MM.1S (cell line): ENCODE measurements around the gene ATP5MK.

Experiments used
- DNase-seq: peaks from one replicate; pipeline ENCODE4 v3.0.0-alpha.2; 2015
- H2AFZ ChIP-seq: fragments of 300-600 bp; sonication (generic); 2 replicates; pipeline ENCODE4 v1.6.0; 2016; ENCODE audit warnings: antibody characterized with exemption, low read length
- H3F3A ChIP-seq: fragments of 300-600 bp; sonication (generic); 2 replicates; pipeline ENCODE4 v1.6.1; 2016; ENCODE audit warnings: mild to moderate bottlenecking, antibody characterized with exemption, low read length, moderate library complexity, mixed read lengths; ENCODE audit not compliant: insufficient read depth
- H3K27ac ChIP-seq: fragments of 300-600 bp; sonication (generic); 2 replicates; pipeline ENCODE4 v1.5.1; 2016; ENCODE audit warnings: mild to moderate bottlenecking, low read length
- H3K27me3 ChIP-seq: fragments of 300-600 bp; sonication (generic); replicated peaks from 2 replicates; pipeline ENCODE4 v1.6.0; 2016; ENCODE audit warnings: low read length; ENCODE audit not compliant: insufficient read depth
- H3K36me3 ChIP-seq: fragments of 300-600 bp; sonication (generic); replicated peaks from 2 replicates; pipeline ENCODE4 v1.6.1; 2016; ENCODE audit warnings: mild to moderate bottlenecking, low read length, mixed read lengths; ENCODE audit not compliant: insufficient read depth
- H3K4me1 ChIP-seq: fragments of 300-600 bp; sonication (generic); 2 replicates; pipeline ENCODE4 v1.6.1; 2016; ENCODE audit warnings: low read length, mixed read lengths
- H3K4me2 ChIP-seq: fragments of 300-600 bp; sonication (generic); 2 replicates; pipeline ENCODE4 v1.6.0; 2016; ENCODE audit warnings: low read depth, low read length
- H3K4me3 ChIP-seq: fragments of 300-600 bp; sonication (generic); 2 replicates; pipeline ENCODE4 v1.5.1; 2016; ENCODE audit warnings: low read length, mixed read lengths
- H3K79me2 ChIP-seq: fragments of 300-600 bp; sonication (generic); 2 replicates; pipeline ENCODE4 v1.6.1; 2016; ENCODE audit warnings: mixed run types, low read length, mixed read lengths
- H3K9ac ChIP-seq: fragments of 300-600 bp; sonication (generic); 2 replicates; pipeline ENCODE4 v1.6.1; 2016; ENCODE audit warnings: low read length, mixed read lengths
- H3K9me2 ChIP-seq: fragments of 300-600 bp; sonication (generic); replicated peaks from 2 replicates; pipeline ENCODE4 v1.6.1; 2016; ENCODE audit warnings: mild to moderate bottlenecking, low read length, mixed read lengths; ENCODE audit not compliant: insufficient read depth
- H3K9me3 ChIP-seq: fragments of 300-600 bp; sonication (generic); replicated peaks from 2 replicates; pipeline ENCODE4 v1.6.1; 2016; ENCODE audit warnings: mild to moderate bottlenecking, low read length, mixed read lengths; ENCODE audit not compliant: insufficient read depth
- H4K20me1 ChIP-seq: fragments of 300-600 bp; sonication (generic); 2 replicates; pipeline ENCODE4 v1.6.1; 2016; ENCODE audit warnings: mild to moderate bottlenecking, low read length, moderate library complexity, mixed read lengths; ENCODE audit not compliant: insufficient read depth
- CTCF ChIP-seq: fragments of 300-600 bp; sonication (generic); IDR thresholded peaks from 2 replicates; pipeline ENCODE4 v1.5.1; 2016; ENCODE audit warnings: antibody characterized with exemption, low read length, mixed read lengths
- EZH2 ChIP-seq: fragments of 300-600 bp; sonication (generic); optimal IDR thresholded peaks from 2 replicates; pipeline ENCODE3; 2017; ENCODE audit warnings: low read depth, mild to moderate bottlenecking, antibody characterized with exemption, low read length, mixed read lengths
- EZH2phosphoT487 ChIP-seq: fragments of 300-600 bp; sonication (generic); IDR thresholded peaks from 2 replicates; pipeline ENCODE4 v1.6.1; 2018; ENCODE audit warnings: antibody characterized with exemption, low read length

Gene ATP5MK

GRCh38 chr10:103443475-103444185 lies 47.4 kb upstream of the ATP5MK start:
- Histone ChIP-seq H3K4me3 (no peak overlapping the region), H2AFZ (no peak overlapping the region), H3K4me2 (no peak overlapping the region), H3K27me3 (no peaks in the 10 kb centered on the region), H3K9ac (no peak overlapping the region), H3K9me2 (no peaks in the 10 kb centered on the region), H3K36me3 (peaks cover 5% of the 10 kb centered on the region; the same call in 1 of the 2 replicates), H3K79me2 (0 out of 2 replicates have a peak, but pooled peaks cover 3% of the 10 kb centered on the region), H3F3A (no peaks in the 10 kb centered on the region), H4K20me1 (no peaks in the 10 kb centered on the region), H3K27ac (no peak overlapping the region), H3K4me1 (no peaks in the 10 kb centered on the region), H3K9me3 (no peaks in the 10 kb centered on the region)
- TF ChIP-seq EZH2phosphoT487 (no peak), EZH2 (no peak), CTCF (no peak)
- DNase-seq = no peak

- DNase-seq = no peak
- no peaks in the 10 kb centered on the region for H3K9me2 ChIP-seq
- no peaks in the 10 kb centered on the region for H3K9me3 ChIP-seq
- no peaks in the 10 kb centered on the region for H3K27me3 ChIP-seq
- no peaks in the 10 kb centered on the region for H3F3A ChIP-seq
- H3K9ac ChIP-seq = no peak overlapping the region
- no peak for TF ChIP-seq EZH2
- TF ChIP-seq CTCF = no peak
- no peak for TF ChIP-seq EZH2phosphoT487
- H3K27ac ChIP-seq = no peak overlapping the region
- no peak overlapping the region for H3K4me2 ChIP-seq
- no peaks in the 10 kb centered on the region for H3K79me2 ChIP-seq
- H3K36me3 ChIP-seq = peaks cover 9% of the 10 kb centered on the region; the same call in 1 of the 2 replicates
- no peaks in the 10 kb centered on the region for H3K4me1 ChIP-seq
- H4K20me1 ChIP-seq = no peaks in the 10 kb centered on the region
- H3K4me3 ChIP-seq = no peak overlapping the region
- no peak overlapping the region for H2AFZ ChIP-seq
These were observed 45.8 kb upstream of the ATP5MK start for GRCh38 chr10:103442031-103442461.

GRCh38 chr10:103441611-103442010 lies 45.3 kb upstream of the ATP5MK start:
- no peak for DNase-seq
- Histone ChIP-seq H3K27me3 (no peaks in the 10 kb centered on the region), H3K9ac (no peak overlapping the region), H3K9me3 (no peaks in the 10 kb centered on the region), H4K20me1 (no peaks in the 10 kb centered on the region), H3K4me2 (no peak overlapping the region), H3K79me2 (no peaks in the 10 kb centered on the region), H3K4me3 (no peak overlapping the region), H3K4me1 (no peaks in the 10 kb centered on the region), H3K27ac (no peak overlapping the region), H3K9me2 (no peaks in the 10 kb centered on the region), H3F3A (no peaks in the 10 kb centered on the region), H2AFZ (no peak overlapping the region), H3K36me3 (0 out of 2 replicates have a peak, but pooled peaks cover 9% of the 10 kb centered on the region)
- TF ChIP-seq EZH2 (no peak), EZH2phosphoT487 (no peak), CTCF (no peak)
